Calu3 (cell line): ENCODE results near the gene GRIA4. TPM values are rescaled to one million over a fixed set of nuclear protein-coding genes. Genes with fewer than 3 reads are reported as not detected.

Experiments
- BruUV-seq: library from RNA; stranded (reverse); fragments of 400-500 nt; replicated peaks from 2 replicates; lab custom pipeline; 2021; lab: Mats Ljungman, UMichigan
- CTCF ChIA-PET: fragments of 300-600 bp; sonication (Branson Sonifier 250); formaldehyde crosslinking; loops from one replicate; lab custom pipeline; 2022; ENCODE audit warnings: antibody characterized with exemption; lab: Charles Lee
- DNase-seq: peaks from one replicate; pipeline ENCODE4 v3.0.0; 2022
- H3K27ac Mint-ChIP-seq: one replicate; pipeline ENCODE4 v1.8.0; 2022; ENCODE audit warnings: mixed read lengths; ENCODE audit not compliant: unreplicated experiment
- H3K27me3 Mint-ChIP-seq: one replicate; pipeline ENCODE4 v1.8.0; 2022; ENCODE audit warnings: mixed read lengths; ENCODE audit not compliant: unreplicated experiment
- H3K36me3 Mint-ChIP-seq: one replicate; pipeline ENCODE4 v1.8.0; 2022; ENCODE audit warnings: mild to moderate bottlenecking, moderate library complexity, mixed read lengths; ENCODE audit not compliant: insufficient read depth, unreplicated experiment
- H3K4me1 Mint-ChIP-seq: one replicate; pipeline ENCODE4 v1.8.0; 2022; ENCODE audit warnings: mild to moderate bottlenecking, low read depth, mixed read lengths; ENCODE audit not compliant: unreplicated experiment
- H3K4me3 Mint-ChIP-seq: one replicate; pipeline ENCODE4 v1.8.0; 2022; ENCODE audit warnings: mild to moderate bottlenecking, low read depth, moderate library complexity, mixed read lengths; ENCODE audit not compliant: unreplicated experiment
- H3K9me3 Mint-ChIP-seq: one replicate; pipeline ENCODE4 v1.8.0; 2022; ENCODE audit warnings: low read depth, mixed read lengths; ENCODE audit not compliant: unreplicated experiment
- CTCF ChIP-seq: fragments of 200-600 bp; IDR thresholded peaks from one replicate; pipeline ENCODE4 v1.8.0; 2022; ENCODE audit warnings: antibody characterized with exemption; ENCODE audit not compliant: unreplicated experiment
- intact Hi-C: fragments of 100-400 bp; cut with micrococcal nuclease; formaldehyde crosslinking; loops from one replicate; pipeline ENCODE4 v1.10.0; 2022; ENCODE audit not compliant: unreplicated experiment
- total RNA-seq: library from RNA; stranded (reverse); gene quantifications from 2 replicates; pipeline ENCODE4 v1.2.3, GENCODE V29; 2022

The GRIA4 gene
- total RNA-seq, 1 experiment from 2014 or later = not detected

- CTCF ChIA-PET = no interaction called here
- no peak overlapping the region for H3K4me3 Mint-ChIP-seq
- peaks cover 14% of the 10 kb centered on the region for H3K4me1 Mint-ChIP-seq
- peaks cover 5% of the 10 kb centered on the region for H3K36me3 Mint-ChIP-seq
- no peaks in the 10 kb centered on the region for H3K9me3 Mint-ChIP-seq
- intact Hi-C loops = no loop called here
- H3K27ac Mint-ChIP-seq = no peak overlapping the region
- no peak for DNase-seq
- no peaks in the 10 kb centered on the region for H3K27me3 Mint-ChIP-seq
- no peak for TF ChIP-seq CTCF
- no TSS peak for BruUV-seq
Measured at GRCh38 chr11:106014620-106015019, 404.7 kb downstream of the GRIA4 start.

GRCh38 chr11:106015066-106015465, 405.2 kb downstream of the GRIA4 start:
- Mint-ChIP-seq H3K27ac (no peak overlapping the region), H3K27me3 (no peaks in the 10 kb centered on the region), H3K4me1 (peaks cover 18% of the 10 kb centered on the region), H3K36me3 (peaks cover 5% of the 10 kb centered on the region), H3K9me3 (no peaks in the 10 kb centered on the region), H3K4me3 (no peak overlapping the region)
- BruUV-seq = no TSS peak
- CTCF ChIA-PET = no interaction called here
- TF ChIP-seq CTCF = no peak
- DNase-seq = no peak
- intact Hi-C loops = no loop called here

- TF ChIP-seq CTCF = no peak
- no peak for DNase-seq
- no peaks in the 10 kb centered on the region for H3K27me3 Mint-ChIP-seq
- CTCF ChIA-PET = no interaction called here
- no peak overlapping the region for H3K27ac Mint-ChIP-seq
- no peaks in the 10 kb centered on the region for H3K9me3 Mint-ChIP-seq
- H3K4me3 Mint-ChIP-seq = no peak overlapping the region
- peaks cover 18% of the 10 kb centered on the region for H3K36me3 Mint-ChIP-seq
- intact Hi-C loops = no loop called here
- H3K4me1 Mint-ChIP-seq = peaks cover 26% of the 10 kb centered on the region
- BruUV-seq = no TSS peak
Measured at GRCh38 chr11:106017093-106017492, 407.2 kb downstream of the GRIA4 start.

GRCh38 chr11:106021181-106021966, 411.5 kb downstream of the GRIA4 start:
- no peaks in the 10 kb centered on the region for H3K9me3 Mint-ChIP-seq
- H3K27ac Mint-ChIP-seq = peak overlapping the region; percentile 96
- intact Hi-C loops = loop anchor here (5.0 kb wide), 1 partner anchor 56 kb away; the partner anchor contains the start of genes AASDHPPT and KBTBD3
- no peaks in the 10 kb centered on the region for H3K27me3 Mint-ChIP-seq
- TSS peak; percentile 49 for BruUV-seq
- TF ChIP-seq CTCF = no peak
- peaks cover 26% of the 10 kb centered on the region for H3K4me1 Mint-ChIP-seq
- peaks cover 28% of the 10 kb centered on the region for H3K36me3 Mint-ChIP-seq
- no peak for DNase-seq
- peak overlapping the region; percentile 99 for H3K4me3 Mint-ChIP-seq
- CTCF ChIA-PET = no interaction called here
